ENCODE results near the gene SLX9.
"Not testable (repeated sequence)": the region's sequence is repeated elsewhere in the genome, so short reads cannot be mapped to it uniquely, and the experiment has no call there.

The SLX9 gene

DNA sequence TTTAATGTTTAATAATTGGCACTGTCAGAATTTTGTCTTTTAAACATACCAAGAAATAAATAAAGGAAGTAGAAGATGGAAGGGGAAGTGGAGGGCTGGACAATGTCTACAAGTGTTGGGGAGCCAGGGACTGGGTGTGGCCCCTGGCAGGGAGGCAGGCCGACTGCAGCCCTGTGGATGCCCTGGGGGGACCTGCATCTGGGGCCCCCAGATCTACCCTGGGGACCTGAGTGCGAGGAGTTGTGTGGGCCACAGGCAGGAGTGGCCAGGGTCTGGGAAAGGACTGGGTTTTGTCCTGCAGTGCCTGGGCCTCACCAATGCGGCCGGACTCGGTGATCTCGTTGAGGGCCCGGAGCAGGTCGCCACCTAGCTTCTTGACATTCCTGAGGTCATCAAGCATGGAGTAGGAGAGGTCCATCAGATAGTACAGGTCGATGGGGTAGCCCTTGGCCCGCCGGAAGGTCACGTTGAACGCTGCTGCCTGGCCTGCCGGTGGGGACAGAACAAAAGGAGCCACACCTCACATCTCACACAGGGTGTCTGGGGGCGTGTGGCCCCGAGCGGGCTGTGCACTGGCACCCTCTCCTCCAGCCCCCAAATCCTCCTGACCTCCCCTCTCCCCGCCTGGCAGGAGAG, 36.7 kb upstream of the SLX9 start:
- DNase-seq = no peak

DNA sequence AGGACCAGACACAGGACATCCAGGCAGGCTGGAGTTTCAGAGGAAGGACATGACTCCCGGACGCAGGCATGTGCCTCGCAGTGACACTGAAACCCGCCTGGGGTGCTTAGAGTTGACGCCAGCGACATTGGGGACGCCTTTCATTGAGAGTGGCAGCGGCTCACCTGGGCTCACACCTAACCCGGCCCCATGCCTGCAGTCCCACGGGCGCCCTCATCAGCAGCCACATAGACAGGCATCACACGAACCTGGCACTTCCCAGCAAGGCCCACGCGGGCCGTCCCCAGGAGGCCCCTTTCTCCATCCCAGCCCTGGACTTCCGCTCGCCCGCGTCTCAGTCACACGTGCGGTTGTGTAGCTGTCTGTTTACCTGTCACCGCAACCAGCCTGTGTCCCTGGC, 36.1 kb upstream of the SLX9 start:
- no peak for DNase-seq

DNA sequence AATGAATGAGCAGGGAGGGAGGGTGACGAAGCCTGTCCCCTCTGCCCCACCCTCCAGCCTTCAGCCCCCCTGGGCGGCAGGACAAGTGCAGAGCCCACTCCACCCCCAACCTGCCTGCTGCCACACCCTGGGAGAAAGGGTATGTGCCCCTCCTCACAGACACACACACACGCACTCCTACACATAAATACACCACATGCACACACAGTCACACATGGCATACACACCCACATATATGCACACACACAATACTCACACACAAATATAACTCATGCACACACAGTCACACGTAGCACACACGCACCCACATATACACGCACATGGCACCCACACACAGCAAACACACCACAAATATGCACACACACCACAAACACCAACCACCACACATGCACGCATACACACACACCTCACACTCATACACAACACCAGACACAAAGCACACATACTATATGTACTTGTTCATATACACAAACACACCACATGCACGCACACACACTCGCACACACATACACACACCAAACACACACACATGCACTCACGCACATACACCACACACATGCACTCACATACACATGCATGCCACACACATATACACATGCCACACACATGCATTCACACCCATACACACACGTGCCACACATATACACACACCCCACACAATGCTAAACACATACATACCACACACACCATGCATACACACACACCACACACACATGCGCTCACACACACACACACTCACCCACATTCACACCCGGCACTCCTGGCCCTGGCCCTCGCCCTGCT, 35.5 kb upstream of the SLX9 start:
- no peak for DNase-seq

DNA sequence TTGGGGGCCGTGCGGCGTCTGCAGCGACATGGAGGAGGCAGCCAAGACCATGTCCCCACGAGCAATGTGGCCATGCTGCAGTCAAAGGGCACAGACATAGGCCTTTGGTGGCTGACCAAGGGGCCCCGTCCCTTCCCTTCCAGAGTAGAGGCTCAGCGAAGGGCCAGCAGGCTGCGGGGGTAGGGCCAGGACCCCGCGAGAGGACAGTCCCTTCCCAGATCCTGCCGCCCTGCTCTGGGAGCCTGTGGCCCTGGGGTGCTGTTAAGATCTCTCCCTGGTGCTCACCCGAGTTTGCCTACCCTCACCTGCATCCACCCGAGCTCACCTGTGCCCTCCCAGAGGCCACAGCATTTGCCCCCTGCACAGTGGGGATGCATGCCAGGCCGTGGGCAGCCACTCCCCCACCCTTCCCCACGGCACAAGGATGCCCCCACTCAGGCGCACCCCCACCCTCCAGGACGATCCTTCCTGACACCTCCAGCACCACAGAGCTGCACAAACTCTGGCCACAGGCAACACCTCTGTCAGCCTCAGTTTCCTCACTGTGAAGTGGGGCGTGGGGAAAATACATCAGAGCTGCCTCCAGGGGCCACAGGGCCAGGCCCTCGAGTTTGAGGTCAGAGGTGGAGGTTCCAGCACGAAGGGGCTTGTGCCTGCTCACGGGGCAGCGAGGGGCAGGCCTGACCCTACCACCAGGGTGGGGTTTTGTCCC, 34.7 kb upstream of the SLX9 start:
- DNase-seq = no peak

DNA sequence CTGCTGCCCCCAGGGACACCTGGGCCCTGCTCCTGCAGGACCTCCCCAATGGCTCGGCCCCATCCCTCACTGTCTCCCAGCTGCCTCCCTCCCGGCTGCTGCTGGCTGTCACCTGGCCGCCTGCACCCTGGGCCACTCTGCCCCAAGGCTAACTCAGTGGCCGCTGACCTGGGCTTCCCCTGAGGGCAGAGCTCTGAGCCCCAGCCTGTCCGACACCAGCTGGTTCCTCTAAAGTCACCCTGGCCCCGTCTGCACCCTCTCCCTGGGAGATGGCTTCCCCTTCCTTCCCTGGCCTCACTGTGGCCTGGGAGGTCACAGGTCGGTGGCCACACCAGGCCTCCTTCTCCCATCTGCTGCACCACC, 34.1 kb upstream of the SLX9 start:
- no peak for DNase-seq

DNA sequence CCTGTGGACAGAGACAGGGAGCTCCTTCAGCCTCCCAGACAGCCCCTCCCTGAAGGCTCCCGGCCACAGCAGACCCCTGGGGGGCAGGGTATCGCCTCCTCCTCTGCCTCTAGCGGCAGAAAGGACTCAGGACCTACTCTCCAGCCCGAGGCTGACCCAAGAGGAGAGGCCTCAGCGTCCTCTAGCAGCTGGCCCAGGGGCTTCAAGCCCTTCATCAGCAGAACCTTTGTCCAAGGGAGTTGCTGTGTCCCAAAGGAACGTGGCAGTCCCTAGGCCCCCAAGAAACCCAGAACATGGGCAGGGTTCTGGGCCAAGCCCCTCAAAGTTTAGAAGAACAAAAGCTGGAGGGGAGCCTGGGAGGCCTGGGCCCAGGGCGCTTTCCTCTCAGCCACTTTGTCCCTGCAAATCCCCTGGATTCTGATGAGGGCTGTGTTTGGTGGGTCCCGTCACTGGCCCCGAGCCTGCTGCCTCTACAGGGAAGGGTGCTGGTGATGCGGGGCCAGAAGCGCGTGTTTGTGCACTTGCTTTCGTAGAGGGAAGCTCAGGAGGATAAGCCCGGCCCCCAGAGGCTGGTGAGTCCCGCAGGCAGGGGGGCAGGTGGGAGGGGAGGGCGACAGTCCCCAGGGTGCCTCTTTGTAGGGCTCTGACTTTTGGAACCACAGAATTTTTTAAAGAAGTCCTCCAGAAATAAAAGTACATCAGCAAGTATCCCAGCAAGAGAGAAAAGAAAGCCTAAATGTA, 32.4 kb upstream of the SLX9 start:
- DNase-seq = no peak

DNA sequence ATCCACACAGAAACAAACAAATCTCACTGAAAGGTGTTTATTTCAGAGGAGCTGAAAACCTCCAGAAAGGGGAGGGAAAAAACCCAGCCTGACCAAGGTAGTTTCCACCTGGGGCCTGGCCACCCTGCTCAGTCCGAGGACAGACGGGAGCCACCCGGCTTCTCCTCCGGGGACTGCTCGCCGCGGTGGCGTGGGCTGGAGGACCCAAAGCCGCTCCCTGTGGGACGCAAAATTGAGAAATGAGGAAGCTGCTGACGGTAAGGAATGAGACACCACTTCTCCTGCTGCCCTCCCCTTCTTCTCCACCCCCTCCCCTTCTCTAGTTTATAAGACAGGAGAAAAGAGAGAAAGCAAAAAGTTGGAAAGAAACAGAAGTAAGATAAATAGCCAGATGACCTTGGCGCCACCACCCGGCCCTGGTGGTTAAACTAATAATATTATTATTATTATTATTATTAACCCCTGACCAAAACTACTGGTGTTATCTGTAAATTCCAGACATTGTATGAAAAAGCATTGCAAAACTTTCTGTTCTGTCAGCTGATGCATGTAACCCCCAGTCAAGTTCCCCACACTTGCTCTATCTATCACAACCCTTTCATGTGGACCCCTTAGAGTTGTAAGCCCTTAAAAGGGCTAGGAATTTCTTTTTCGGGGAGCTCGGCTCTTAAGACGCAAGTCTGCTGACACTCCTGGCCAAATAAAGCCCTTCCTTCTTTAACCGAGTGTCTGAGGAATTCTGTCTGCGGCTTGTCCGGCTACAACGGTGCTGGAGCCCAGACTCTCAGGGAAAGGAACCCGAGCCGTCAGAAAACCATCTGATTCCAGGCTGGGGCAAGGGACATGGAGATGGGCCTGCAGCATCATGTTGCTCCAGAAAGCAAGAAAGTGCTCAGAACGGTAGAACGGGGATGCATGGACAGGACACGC, 31.6 kb upstream of the SLX9 start:
- DNase-seq = no peak

DNA sequence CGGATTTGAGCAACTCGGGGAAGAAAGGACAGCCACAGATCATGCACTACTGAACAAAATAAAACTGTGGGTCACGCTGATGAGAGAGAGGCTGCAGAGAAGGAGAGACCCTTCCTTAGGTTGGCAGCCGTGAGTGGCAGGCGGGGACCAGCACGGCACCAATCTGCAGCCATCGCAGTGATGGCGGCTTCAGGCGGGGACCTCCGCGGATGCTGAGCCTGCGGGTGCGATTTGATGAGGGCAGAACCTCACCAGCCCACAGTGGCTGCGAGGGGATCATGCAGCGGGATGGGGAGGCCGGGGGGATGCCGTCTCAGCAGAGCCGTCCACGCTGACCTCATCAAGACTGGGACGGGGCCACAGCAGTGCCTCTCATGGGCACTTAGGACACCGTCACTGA, 30.9 kb upstream of the SLX9 start:
- DNase-seq = no peak

DNA sequence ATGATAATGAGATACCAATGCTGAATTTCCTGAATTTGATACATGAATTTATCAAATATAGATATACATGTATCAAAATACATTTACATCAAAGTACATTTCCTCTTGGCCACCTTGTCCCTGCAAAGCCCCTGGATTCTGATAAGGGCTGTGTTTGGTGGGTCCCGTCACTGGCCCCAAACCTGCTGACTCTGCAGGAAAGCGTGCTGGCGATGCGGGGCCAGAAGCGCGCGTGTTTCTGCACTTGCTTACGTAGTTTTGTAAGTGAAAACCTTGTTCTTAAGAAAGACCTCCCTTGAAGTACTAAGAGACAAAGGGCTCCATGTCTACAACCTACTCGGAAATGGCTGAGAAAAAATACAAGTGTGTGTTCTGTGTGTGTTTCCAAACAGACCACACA, 30.1 kb upstream of the SLX9 start:
- no peak for DNase-seq

DNA sequence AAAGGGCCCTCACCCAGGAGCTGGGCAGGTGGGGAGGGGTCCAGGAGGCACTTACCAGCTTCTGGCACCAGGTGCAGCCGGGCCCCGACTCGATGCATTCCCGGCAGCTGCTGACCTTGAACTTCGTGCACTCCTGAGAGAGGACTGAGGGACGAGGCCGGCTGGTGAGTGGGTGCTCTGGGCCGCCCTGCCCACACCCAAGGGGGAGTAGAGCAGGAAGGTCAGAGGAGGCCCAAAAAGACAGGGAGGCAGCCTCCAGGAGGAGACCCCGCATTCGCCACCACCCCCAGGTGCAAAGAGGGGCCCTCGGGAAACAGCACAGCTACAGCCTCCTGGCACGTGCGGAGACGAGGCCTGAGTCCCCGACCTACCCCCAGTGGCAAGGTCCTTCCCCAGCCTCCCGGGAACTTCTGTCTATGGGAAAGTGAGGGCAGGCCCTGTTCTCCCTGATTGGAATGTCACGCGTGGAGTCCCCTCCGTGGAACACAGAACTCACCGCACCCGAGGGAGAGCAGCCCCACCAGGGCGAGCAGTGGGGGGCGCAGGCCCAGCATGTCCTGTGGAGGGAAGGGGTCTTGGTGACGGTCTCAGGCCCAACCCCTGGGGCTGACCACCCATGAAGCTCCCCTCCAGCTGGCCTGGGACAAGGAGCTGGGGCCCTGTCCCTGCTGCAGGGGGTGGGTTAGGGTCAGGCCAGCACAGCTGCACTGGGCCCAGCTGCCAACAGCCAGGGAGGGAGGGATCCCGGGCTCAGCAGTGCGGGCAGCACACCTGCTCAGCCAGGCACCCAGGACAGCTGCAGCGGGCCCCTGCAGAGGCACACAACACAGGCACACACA, 29.4 kb upstream of the SLX9 start:
- no peak for DNase-seq

DNA sequence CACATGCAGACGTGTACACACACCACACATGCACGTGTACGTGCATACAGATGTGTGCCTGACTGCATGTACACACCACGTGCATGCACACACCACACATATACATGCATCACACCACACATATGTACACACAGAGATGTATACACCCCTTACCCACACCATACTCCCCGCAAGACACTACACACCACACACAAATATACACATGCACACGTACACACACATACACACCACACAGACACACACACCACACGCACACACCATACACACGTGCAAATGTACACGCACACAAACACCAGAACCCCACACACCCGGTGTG, 28.8 kb upstream of the SLX9 start:
- no peak for DNase-seq

DNA sequence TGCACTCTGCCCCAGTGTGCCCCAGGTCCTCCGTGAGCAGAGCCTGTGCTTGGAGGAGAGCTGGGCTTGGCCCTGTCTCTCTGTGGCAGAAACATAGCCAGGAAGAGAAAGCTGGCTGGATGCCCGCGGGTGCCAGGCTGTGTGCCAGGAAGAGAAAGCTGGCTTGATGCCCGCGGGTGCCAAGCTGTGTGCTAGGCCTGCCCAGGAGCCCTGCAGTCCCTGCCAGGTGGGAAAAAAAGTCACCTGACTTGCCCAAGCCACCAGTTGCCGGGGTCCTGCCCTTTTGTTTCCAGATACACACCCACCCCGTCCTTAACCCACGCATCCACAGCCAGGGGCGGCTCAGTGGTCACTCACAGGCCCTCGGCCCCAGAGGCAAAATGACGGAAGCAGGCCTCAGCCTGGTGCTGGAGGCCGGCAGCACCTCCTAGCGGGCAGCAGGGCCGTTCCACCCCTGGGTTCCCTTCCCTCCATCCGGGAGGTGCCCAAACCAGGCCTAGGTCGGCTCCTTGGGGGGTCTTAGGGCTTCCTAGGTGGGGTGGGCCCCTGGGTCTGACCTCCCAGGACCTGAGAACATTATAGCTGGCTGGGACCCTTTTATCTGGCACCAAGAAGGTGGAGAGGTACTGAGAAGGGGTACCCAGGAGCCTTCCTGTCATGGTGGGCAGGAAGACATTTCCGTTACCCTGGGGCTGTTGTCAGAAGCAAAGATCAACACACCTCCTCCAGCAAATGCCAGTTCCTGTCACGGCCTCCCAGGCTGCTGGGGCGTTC, 28.3 kb upstream of the SLX9 start:
- DNase-seq = peak; percentile 46

DNA sequence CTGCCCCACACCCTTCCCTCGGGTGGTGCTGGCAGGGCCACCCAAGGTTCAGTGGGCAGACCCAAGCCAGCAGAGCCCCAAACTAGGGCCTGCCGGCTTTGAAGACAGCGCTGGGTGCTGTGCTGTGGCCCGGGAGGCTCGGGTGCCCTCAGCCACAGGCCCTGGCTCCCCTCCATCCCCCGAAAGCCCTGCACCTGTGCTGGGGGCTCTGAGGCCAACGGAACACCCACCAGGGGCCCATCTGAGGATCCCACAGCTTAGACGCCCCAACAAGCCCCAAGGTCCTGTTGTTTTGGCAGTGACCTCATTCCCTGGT, 27.7 kb upstream of the SLX9 start:
- DNase-seq = no peak

DNA sequence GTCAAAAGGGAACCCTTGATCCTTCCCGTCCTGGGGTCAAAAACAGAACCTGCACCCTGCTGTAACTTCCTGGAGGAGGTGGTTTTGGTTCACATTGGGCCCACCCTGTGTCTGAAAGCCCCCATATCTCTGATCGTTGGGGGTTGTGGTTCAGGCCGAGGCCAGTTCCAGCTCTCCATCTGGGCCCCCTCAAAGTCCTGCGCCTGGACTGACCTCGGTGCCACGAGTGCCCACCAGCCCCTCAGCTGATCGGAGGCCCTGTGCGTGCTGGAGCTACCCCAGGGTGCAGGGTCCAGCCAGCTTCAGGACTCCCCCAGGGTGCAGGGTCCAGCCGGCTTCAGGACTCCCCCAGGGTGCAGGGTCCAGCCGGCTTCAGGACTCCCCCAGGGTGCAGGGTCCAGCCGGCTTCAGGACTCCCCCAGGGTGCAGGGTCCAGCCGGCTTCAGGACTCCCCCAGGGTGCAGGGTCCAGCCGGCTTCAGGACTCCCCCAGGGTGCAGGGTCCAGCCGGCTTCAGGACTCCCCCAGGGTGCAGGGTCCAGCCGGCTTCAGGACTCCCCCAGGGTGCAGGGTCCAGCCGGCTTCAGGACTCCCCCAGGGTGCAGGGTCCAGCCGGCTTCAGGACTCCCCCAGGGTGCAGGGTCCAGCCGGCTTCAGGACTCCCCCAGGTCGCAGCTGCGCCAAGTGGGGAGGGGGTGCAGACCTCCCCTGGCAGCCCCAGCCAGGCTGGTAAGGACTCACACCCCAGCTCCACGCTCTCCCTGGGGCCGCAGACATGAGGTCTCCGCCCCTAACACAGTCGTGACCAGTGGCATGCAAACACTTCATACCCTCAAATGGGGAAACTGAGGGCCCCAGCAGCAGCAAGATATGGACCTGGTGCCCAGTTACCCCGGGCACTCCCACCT, 27.1 kb upstream of the SLX9 start:
- not testable (repeated sequence) for DNase-seq

DNA sequence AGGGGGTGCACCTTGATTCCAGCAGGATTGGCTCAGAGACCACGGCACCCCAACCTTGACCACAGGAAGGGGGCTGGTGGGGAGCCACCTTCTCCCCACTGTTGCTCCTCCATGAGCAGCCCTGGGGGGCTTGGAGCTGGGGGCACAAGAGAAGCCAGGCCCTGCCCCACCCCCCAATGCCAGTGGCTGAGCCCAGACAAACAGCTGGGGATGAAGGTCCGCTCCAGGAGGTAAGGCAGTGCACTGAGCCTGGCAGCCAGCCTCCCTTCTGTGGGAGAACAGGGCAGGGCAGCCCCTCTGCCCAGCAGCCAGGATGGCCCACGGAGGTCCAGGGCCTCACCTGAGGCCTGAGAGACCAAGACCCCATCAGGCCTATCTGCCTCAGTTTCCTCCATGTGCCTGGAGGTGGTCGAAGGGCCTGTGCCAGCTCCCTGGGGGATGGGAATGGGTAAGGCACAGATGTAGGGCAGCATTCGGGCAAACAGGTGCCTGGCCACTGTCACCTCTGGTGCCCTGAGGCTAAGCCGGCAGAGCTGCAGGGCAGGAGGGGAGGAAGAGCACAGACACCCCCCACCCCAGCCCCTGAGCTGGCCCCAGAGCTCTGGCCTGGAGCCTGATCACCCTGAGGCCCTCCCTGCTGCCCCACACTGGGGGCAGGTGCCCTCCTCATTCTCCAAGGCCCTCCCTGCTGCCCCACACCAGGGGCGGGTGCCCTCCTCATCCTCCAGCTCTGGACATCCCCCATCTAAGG, 26.2 kb upstream of the SLX9 start:
- no peak for DNase-seq

DNA sequence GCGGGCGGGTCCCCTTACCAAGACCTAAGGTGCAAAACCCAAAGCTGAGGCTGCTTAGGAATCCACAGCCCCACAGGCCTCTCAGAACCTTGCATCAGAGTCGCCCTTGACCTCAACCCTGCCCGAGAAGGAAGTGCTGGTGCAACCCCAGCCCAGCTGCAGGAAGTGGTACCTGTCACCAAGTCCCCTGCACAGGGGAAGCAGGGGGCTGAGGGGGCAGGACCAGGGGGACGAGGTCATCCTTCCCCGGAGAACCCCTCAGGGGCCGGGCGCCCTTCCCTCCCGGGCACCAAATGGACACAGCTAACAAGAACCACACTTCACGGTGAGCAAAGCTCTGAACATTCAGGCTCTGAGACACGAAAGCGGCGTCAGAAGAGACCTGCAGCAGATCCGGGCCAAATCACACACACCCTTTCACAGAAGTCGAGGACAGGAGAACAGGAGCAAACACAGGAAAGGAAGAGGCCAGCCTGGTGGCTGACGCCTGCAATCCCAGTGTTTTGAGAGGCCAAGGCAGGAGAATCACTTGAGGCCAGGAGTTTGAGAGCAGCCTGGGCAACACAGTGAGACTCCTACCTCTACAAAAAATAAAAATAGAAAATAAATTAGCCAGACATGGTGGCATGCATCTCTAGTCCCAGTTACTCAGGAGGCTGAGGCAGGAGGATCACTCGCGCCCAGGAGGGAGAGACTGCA, 25.5 kb upstream of the SLX9 start:
- DNase-seq = no peak

DNA sequence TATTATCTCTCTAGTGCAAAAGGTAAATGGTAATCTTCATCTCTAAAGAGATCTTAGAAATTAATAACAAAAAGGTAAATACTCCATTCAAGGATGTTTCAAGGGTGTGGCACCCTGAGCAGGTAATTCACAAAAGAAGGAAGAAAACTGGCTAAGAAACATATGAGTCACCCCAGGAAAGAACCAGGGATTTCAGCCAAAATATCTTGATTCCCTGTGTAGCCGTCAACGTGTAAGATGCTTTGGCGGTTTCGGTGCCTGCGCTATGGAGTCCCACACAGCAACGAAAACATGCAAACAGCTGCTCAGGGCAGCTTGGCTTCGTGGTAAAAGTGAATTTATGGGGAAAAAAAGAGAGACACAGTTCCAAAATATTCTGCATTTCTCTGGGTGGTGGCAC, 22.9 kb upstream of the SLX9 start:
- no peak for DNase-seq

DNA sequence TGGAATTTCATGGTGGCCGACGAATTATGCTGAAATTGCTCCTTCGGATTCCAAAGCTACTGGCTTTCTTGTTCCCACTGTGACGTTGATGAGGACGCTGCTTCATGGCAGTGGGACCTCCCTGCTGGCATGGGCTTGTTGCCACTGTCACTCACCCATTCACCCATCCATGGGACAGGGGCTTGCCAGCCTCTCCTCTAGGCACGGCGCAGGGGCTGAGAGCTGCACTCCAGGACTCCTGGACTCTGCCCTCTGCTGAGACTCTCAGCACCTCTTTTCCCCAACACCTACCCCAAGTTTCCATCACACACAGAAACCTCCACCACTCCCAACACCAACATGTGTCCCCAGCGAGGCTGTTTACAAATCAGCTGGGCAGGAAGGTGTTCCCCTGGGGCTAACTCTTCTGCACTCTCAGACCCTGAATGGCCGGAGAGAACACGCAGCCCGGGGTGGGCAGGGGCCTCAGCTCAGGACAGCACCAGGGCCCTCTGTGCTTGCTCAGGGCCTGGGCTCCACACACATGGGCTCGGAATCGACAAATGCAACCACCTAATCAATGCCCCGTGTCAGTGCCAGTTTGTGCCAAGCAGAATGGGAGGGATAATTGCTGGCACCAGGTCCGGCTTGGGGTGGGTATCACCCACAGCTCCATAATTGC, 22.3 kb upstream of the SLX9 start:
- no peak for DNase-seq
